Measurements from ENCODE around the gene DNMT1. TPM values are rescaled to one million over a fixed set of nuclear protein-coding genes. Genes with fewer than 3 reads are reported as not detected.

The DNMT1 gene
- total and polyA plus RNA-seq, 2 experiments from 2014 or later = 78.2 to 106 TPM

DNA sequence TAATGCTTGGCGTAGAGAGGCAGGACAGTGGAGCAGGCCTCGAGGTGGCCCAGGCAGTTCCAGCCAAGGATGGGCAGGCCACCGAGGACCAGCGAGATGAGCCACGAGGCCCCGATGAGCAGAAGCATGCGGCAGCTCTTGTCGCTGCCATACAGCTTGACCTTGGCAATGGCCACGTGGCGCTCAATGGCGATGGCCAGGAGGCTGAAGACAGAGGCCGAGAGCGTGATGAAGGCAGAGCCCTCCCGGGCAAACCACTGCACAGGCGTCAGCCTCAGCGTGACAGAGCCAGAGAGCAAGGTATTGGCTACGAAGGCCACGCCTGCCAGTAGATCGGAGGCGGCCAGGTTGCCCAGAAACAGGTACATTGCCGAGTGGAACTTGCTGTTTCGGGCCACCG is 29.6 kb upstream of the DNMT1 start:
- no peaks in the 10 kb centered on the region for H3K36me3 ChIP-seq
- no peak for DNase-seq (ENCODE audit: low read depth in 1 of 2, low spot score in 1 of 2)
- TF ChIP-seq, protein P1, sequence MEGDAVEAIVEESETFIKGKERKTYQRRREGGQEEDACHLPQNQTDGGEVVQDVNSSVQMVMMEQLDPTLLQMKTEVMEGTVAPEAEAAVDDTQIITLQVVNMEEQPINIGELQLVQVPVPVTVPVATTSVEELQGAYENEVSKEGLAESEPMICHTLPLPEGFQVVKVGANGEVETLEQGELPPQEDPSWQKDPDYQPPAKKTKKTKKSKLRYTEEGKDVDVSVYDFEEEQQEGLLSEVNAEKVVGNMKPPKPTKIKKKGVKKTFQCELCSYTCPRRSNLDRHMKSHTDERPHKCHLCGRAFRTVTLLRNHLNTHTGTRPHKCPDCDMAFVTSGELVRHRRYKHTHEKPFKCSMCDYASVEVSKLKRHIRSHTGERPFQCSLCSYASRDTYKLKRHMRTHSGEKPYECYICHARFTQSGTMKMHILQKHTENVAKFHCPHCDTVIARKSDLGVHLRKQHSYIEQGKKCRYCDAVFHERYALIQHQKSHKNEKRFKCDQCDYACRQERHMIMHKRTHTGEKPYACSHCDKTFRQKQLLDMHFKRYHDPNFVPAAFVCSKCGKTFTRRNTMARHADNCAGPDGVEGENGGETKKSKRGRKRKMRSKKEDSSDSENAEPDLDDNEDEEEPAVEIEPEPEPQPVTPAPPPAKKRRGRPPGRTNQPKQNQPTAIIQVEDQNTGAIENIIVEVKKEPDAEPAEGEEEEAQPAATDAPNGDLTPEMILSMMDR (IDR thresholded peaks at IDR 0.05; ENCODE audit: low read depth, low read length) = no peak

DNA sequence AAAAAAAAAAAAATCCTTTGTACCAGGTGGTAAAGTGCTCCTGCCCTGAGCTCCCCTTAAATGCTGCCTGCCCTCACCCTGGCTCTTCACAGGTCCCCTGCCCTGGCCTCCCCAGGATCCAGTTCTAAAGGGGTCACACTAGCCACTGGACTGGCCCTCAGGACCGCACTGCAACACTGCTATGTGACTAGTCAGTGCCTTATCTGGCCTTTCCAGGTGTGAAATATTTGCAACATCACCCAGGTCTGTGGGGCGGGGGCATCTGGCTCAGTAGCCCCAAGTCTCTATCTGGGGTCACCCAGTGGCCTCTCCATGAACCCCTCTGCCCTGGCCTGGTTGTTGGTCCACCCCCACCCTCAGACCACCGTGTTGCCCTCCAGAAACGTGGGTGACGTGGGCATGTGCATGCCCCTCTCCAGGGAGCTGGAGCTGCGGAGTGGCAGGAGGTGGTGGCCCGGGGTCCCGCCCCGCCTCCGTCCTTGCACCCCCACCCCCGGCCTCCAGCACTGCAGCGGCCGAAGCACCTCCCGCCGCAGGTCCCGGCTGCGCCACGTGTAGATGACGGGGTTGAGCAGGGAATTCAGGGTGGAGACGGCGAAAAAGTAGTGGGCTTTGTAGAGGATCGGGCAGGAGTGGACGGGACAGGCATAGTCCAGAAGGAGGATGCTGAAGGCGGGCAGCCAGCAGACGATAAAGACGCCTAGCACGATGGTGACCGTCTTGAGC is 28.9 kb upstream of the DNMT1 start:
- no peak for DNase-seq (ENCODE audit: low read depth in 1 of 2, low spot score in 1 of 2)
- TF ChIP-seq, protein P1 (IDR thresholded peaks at IDR 0.05; ENCODE audit: low read depth, low read length) = no peak
- H3K36me3 ChIP-seq = no peaks in the 10 kb centered on the region
- H3K4me1 ChIP-seq (ENCODE audit: low read depth) = no peaks in the 10 kb centered on the region
- H3K4me3 ChIP-seq = no peak overlapping the region
- no peak overlapping the region for H3K27ac ChIP-seq
- no peaks in the 10 kb centered on the region for H3K27me3 ChIP-seq
- H3K9me3 ChIP-seq (ENCODE audit: low read depth) = no peaks in the 10 kb centered on the region

More for the DNA sequence above, 29.6 kb upstream of the DNMT1 start:
- Histone ChIP-seq H3K27me3 (no peaks in the 10 kb centered on the region), H3K9me3 (ENCODE audit: low read depth) (no peaks in the 10 kb centered on the region), H3K4me3 (no peak overlapping the region), H3K4me1 (ENCODE audit: low read depth) (no peaks in the 10 kb centered on the region), H3K27ac (no peak overlapping the region)

DNA sequence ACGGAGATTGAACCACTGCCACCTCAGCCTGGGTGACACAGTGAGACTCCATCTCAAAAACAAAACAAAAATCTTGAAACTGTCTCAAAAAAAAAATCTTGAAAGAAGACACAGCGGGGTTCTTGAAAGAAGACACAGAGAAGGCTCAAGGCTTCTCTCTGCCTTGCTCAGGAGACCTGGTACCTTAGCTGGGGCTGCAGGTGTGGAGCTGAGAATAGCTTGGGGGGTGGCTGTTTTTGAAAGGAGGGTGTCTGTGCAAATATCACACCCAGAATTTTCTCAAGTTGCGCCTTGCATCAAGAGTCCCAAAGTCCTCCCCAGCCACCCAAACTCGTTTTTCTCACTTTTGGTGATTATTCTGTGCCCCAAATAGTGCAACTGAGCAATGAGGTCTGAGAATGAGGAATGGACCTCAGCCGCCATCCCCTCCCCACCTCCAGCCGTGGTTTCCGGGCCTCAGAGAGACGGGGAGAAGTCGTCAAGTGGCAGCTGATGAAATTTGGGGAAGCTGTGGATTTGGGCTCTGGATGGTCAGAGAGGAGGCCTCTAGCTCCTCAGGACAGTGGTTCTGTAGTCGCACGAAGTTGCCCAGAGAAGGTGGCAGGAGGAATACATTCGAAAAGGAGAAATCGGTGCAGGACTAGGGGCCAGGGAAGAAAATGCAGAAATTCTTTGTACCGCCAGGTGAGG is 27.6 kb upstream of the DNMT1 start:
- no peaks in the 10 kb centered on the region for H3K4me1 ChIP-seq (ENCODE audit: low read depth)
- DNase-seq (ENCODE audit: low read depth in 1 of 2, low spot score in 1 of 2) = no peak
- H3K36me3 ChIP-seq = no peaks in the 10 kb centered on the region
- no peak overlapping the region for H3K4me3 ChIP-seq
- no peaks in the 10 kb centered on the region for H3K27me3 ChIP-seq
- no peak overlapping the region for H3K27ac ChIP-seq
- no peaks in the 10 kb centered on the region for H3K9me3 ChIP-seq (ENCODE audit: low read depth)
- TF ChIP-seq, protein P1 (IDR thresholded peaks at IDR 0.05; ENCODE audit: low read depth, low read length) = no peak

DNA sequence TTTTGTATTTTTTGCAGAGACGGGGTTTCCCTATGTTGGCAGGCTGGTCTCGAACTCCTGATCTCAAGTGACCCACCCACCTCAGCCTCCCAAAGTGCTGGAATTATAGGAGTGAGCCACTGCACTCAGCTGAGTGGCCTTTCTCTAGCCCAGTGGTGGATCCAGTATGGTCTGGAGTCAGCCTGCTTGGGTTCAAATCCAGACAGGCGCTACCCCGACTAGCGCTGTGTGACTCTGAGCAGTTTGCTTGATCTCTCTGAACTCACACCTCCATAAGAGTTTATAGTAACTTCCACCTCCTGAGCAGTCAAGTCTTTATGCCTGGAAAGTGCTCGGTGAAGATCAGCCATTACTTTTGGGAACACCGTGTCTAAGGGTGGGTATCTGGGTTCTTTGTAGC is 25.9 kb upstream of the DNMT1 start:
- no peaks in the 10 kb centered on the region for H3K27me3 ChIP-seq
- no peak overlapping the region for H3K4me3 ChIP-seq
- DNase-seq (ENCODE audit: low read depth in 1 of 2, low spot score in 1 of 2) = no peak
- TF ChIP-seq, protein P1 (IDR thresholded peaks at IDR 0.05; ENCODE audit: low read depth, low read length) = no peak
- no peaks in the 10 kb centered on the region for H3K36me3 ChIP-seq
- no peaks in the 10 kb centered on the region for H3K9me3 ChIP-seq (ENCODE audit: low read depth)
- no peaks in the 10 kb centered on the region for H3K4me1 ChIP-seq (ENCODE audit: low read depth)
- H3K27ac ChIP-seq = no peak overlapping the region

DNA sequence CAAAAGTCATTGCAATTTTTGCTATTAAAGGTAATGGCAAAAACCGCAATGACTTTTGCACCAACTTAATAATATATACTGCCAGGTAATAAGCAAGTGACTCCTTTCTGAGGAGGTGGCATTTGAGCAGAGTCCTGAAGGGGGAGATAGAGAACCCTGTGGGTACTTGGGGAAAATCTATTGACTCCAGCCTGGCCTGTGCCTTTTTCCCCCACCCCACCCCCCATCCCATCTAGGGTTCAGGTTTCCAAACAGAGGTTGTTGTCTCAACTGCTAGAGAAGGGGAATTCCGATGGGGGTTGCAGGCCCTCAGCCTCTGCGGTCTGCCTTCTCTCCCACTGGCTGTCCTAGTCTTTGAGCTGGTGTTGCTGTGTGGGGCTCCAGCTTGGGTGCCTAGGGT is 24.9 kb upstream of the DNMT1 start:
- TF ChIP-seq, protein P1 (IDR thresholded peaks at IDR 0.05; ENCODE audit: low read depth, low read length) = peak; percentile 50
- Histone ChIP-seq H3K27ac (no peak overlapping the region), H3K4me3 (no peak overlapping the region), H3K27me3 (no peaks in the 10 kb centered on the region), H3K9me3 (ENCODE audit: low read depth) (no peaks in the 10 kb centered on the region), H3K4me1 (ENCODE audit: low read depth) (no peaks in the 10 kb centered on the region), H3K36me3 (no peaks in the 10 kb centered on the region)
- peak in 1 of 2 donors; percentile 53 for DNase-seq (ENCODE audit: low read depth in 1 of 2, low spot score in 1 of 2)

Data from cardiac muscle cell (in vitro differentiated cells and primary cell).